ENCODE data around the gene YY1.

DNA sequence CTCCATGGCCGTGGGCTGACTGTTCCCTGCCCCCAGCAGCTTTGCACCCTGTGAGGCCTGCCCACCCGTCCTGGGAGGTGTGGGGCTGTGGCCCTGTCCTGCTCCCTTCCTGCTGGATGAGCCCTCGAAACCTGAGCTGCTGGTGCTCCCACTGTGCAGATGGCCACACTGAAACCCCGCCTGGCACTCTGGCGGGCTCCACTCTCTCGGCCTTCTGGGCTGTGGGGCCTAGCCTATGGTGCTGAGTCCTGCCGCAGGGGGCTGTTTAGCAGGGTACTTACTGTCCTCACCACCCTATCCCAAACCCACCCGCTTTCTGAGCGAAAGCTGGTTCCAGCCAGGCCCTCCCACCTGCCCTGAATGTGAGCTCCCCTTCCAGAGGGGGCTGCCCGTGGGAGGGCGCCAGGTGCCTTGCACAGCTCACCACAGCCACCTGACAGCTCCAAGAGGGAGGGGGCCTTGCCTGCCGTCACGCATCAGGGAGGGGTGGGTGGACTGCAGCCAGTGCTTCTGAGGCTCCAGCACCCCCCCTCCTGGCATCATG, 91.5 kb downstream of the YY1 start:
- TF ChIP-seq, protein P1, sequence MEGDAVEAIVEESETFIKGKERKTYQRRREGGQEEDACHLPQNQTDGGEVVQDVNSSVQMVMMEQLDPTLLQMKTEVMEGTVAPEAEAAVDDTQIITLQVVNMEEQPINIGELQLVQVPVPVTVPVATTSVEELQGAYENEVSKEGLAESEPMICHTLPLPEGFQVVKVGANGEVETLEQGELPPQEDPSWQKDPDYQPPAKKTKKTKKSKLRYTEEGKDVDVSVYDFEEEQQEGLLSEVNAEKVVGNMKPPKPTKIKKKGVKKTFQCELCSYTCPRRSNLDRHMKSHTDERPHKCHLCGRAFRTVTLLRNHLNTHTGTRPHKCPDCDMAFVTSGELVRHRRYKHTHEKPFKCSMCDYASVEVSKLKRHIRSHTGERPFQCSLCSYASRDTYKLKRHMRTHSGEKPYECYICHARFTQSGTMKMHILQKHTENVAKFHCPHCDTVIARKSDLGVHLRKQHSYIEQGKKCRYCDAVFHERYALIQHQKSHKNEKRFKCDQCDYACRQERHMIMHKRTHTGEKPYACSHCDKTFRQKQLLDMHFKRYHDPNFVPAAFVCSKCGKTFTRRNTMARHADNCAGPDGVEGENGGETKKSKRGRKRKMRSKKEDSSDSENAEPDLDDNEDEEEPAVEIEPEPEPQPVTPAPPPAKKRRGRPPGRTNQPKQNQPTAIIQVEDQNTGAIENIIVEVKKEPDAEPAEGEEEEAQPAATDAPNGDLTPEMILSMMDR (tag by site-specific recombination; IDR thresholded peaks at IDR 0.05) = no peak
- TF ChIP-seq ZNF24 (tag by site-specific recombination; IDR thresholded peaks at IDR 0.05) (no peak), ZNF501 (tag by site-specific recombination; IDR thresholded peaks at IDR 0.05) (no peak), RBAK (tag by site-specific recombination; IDR thresholded peaks at IDR 0.05) (no peak), ZNF416 (tag by site-specific recombination; IDR thresholded peaks at IDR 0.05) (no peak), ZNF549 (tag by site-specific recombination; IDR thresholded peaks at IDR 0.05) (no peak), ZNF274 (IDR thresholded peaks at IDR 0.05; ENCODE audit: low read length) (no peak), ZNF274 (tag by site-specific recombination; IDR thresholded peaks at IDR 0.05; ENCODE audit: borderline replicate concordance) (no peak)
- TF ChIP-seq, protein P2, sequence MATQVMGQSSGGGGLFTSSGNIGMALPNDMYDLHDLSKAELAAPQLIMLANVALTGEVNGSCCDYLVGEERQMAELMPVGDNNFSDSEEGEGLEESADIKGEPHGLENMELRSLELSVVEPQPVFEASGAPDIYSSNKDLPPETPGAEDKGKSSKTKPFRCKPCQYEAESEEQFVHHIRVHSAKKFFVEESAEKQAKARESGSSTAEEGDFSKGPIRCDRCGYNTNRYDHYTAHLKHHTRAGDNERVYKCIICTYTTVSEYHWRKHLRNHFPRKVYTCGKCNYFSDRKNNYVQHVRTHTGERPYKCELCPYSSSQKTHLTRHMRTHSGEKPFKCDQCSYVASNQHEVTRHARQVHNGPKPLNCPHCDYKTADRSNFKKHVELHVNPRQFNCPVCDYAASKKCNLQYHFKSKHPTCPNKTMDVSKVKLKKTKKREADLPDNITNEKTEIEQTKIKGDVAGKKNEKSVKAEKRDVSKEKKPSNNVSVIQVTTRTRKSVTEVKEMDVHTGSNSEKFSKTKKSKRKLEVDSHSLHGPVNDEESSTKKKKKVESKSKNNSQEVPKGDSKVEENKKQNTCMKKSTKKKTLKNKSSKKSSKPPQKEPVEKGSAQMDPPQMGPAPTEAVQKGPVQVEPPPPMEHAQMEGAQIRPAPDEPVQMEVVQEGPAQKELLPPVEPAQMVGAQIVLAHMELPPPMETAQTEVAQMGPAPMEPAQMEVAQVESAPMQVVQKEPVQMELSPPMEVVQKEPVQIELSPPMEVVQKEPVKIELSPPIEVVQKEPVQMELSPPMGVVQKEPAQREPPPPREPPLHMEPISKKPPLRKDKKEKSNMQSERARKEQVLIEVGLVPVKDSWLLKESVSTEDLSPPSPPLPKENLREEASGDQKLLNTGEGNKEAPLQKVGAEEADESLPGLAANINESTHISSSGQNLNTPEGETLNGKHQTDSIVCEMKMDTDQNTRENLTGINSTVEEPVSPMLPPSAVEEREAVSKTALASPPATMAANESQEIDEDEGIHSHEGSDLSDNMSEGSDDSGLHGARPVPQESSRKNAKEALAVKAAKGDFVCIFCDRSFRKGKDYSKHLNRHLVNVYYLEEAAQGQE (tag by site-specific recombination; IDR thresholded peaks at IDR 0.05) = no peak

All from HEK293 (cell line).